GM08714 (cell line): Measurements from ENCODE around the gene MAP4K2.

ENCODE experiments used
- H3K4me3 ChIP-seq: fragments of 200-500 bp; sonication (Bioruptor generic); 2 replicates; pipeline ENCODE4 v1.5.1; 2014; ENCODE audit warnings: mild to moderate bottlenecking, low read length, inconsistent platforms
- ZNF274 ChIP-seq: IDR thresholded peaks from 2 replicates; pipeline ENCODE4 v1.6.1; 2012; ENCODE audit warnings: mild to moderate bottlenecking, low read depth, low read length

MAP4K2 gene

GRCh38 chr11:64794526-64794925 is 8.5 kb downstream of the MAP4K2 start:
- no peak overlapping the region for H3K4me3 ChIP-seq
- no peak for TF ChIP-seq ZNF274

- TF ChIP-seq ZNF274, result no peak
- H3K4me3 ChIP-seq, result no peak overlapping the region
Measured at GRCh38 chr11:64793271-64794160, 9.5 kb downstream of the MAP4K2 start.

- no peak overlapping the region for H3K4me3 ChIP-seq
- no peak for TF ChIP-seq ZNF274
Measured at GRCh38 chr11:64792482-64792881, 10.5 kb downstream of the MAP4K2 start.

DNA sequence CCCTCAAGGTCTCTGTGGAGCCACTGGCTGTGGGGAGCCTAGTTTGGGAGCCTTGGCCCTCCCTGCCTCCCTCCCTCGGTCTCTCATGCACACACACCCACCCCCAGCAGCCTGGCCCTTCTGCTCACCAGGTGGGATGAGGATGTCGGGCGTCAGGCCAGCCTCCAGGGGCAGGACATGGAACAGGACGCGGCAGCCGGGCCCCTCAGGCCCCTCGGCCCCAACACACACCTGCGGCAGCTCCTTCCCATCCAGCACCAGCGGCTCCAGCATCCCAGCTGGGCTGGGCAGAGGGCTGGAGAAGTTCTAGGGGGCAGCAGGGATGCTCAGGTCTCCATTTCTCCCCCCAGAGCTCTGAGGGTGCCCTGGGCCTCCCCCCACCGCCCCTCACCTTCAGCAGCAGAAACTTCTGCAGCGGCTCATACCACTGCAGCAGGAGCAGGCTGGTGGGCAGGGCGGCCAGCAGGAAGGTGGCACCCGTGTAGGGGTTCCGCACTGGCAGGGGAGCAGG is 11.2 kb downstream of the MAP4K2 start:
- no peak for TF ChIP-seq ZNF274
- H3K4me3 ChIP-seq, result no peak overlapping the region

DNA sequence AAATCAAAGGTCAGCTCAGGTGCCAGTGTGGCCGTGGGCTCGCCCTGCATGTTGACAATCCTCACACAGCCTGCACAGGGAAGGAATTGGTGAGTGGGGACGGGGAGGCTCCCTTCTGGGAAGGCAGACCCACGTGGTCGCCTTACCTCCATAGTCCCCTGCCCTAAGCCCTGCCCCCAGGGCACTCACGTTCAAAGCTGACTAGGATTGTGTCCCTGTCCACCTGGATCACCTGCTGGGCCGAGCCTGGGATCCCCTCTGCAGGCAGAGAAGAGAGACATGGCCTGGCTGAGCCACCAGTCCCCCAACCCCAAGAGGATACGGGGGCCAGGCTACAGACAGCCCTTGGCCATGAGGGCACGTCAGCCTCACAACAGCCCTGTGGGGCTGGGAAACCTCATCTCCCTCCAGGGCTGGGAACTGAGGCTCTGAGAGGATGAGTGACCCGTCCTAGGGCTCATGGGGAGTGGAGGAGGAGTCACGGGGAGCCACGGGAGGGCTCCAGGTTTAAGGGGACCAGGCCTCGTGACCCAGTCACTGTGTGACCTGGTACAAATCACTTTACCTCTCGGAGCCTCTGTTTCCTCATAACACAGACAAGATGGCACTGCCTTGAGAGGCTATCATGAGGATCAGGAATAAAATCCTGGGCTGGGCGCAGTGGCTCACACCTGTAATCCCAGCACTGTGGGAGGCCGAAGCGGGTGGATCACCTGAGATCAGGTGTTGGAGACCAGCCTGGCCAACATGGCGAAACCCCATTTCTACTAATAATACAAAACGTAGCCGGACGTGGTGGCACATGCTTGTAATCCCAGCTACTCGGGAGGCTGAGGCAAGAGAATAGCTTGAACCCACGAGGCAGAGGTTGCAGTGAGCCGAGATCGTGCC is 12.6 kb downstream of the MAP4K2 start:
- no peak overlapping the region for H3K4me3 ChIP-seq
- no peak for TF ChIP-seq ZNF274

DNA sequence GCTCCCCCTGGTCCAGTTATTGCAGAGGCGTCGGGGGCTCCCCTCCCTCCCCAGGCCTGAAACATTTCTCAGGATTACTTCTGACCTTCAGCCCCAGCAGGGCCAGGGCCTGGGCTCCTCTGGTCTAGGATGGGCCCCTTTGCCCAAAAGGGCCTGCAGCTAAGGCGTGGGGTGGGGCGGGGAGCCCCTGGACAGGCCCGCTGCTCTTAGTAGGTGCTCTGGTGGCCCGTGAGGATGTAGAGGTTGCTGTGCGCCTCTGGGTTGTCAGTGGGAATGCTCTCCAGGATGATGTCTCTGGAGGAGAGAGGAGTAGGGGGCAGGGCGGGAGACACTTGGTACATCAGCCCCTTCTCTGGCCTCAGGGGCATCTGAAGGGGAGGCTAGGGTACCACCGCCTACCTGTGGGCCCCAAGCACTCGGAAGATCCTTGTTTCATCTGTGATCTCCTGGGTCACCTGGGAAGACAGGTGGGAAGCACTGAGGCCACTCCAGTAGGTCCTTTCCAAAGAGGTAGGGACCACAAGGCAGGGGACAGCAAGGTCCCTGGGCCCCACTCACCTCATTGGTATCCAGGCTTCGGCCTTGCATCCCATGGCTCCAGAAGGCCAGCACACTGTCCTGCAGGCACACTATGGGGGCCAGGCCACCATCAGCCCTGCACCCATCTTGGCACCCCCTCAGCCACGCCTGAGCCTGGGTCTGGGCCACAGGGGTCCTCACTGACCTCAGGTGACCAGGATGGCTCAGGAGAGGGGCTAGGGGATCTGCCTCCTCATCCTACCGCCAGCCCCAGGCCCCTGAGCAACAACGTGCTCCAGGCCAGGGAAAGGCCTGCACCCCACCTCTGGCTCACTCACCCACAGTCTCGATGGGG is 13.4 kb downstream of the MAP4K2 start:
- no peak for TF ChIP-seq ZNF274
- no peak overlapping the region for H3K4me3 ChIP-seq

GRCh38 chr11:64788321-64789215 is 14.4 kb downstream of the MAP4K2 start:
- no peak overlapping the region for H3K4me3 ChIP-seq
- TF ChIP-seq ZNF274, result no peak

DNA sequence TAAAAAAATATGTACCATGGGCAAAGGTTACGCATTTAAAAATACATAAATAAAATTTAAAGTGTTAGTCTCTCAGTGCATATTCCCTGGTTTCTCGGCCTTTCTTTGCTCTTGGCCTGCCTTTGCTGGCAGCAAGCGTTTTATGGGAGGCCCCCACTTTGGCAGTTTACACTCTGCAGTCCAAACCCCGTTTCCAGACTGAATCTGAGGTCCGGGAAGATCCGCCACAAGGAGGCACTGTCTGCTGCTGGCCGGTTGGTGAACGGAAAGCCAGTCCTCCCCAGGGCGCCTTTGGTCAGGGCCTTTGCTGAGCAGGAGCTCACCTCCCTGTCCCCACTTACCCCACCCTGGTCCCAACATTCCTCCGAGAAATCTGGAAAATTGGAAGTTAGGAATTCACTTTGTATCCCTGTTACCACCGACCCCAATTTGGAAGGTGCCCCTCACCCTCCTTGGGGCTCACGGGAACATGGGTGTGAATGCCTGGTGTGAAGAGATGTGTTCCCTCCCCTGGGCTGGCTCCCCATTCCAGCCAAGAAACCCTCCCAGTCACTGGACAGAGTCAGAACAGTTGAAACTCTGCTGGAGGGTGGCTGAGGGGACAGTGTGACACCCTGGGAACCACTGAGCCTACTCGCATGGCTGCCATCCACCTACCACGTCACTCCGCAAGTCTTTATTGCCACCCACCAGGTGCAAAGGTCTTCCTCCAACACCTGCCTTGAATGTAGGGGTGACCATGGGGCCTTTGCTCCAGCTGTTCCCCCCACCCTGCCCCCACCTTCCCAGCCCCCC is 15.3 kb downstream of the MAP4K2 start:
- H3K4me3 ChIP-seq, result no peak overlapping the region
- TF ChIP-seq ZNF274, result no peak

DNA sequence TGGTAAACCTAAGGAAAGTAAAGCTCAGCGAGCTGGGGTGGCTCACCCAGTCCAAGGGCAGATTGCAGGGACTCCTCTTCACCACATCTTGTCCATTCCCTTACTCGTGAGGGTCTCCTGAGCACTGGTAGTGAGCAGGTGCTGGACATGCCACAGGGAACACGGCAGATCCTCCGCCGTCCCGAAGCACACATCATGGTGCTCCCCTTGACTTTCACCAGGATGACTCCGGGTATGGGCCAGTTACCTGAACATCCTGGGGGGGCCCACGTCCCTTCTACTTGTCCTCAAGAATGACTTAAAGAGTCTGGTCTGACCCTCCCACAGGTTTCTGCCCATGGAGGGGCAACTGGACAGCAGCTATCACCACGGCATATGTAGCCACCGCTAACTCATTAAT is 16.7 kb downstream of the MAP4K2 start:
- no peak overlapping the region for H3K4me3 ChIP-seq
- no peak for TF ChIP-seq ZNF274

- no peak for TF ChIP-seq ZNF274
- no peak overlapping the region for H3K4me3 ChIP-seq
Measured at GRCh38 chr11:64784813-64785581, 18.0 kb downstream of the MAP4K2 start.

DNA sequence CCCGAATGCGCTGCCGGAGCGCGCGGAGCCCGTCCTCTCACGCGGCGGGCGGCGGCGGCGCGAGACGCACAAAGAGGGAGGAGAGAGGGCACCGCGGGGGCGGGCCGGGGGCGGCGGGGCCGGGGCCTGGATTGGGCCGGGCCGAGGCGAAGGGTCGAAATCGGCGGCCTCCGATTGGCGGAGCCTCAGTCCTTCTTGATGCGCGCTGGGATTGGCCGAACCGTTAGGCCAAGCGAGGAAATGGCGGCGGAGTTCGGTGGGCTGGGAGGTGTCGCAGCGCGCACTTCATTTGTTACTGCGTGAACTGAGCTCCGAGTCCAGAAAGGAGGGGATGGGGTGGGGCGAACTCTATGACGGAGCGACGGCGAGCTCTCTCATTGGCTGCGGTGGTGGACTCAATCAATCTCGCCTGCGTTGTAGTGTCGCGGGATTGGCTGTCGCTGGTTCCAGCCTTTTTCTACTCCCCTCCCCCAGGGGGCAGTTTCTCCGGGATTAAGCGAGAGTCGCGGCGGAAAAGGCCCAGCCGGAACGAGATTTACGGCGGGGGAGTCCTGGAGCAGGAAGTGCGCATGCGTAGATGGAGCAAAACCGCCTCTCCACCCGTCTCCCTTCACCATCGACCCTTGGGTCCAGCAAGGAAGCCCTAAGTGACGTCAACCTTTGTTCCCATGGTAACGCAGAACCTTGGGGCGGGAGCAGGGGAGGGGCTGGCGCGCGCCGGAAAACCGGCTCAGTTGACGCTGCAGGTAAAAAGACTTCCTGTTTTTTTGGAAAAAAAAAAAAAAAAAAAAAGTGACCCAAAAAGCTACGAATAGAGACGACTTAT is 24.3 kb downstream of the MAP4K2 start, which contains the start of gene SF1:
Gene SF1, minus strand, starts transcription at position 70 of the 826 bp plus-strand sequence. CDS start 150 bp downstream, outside the sequence.
- TF ChIP-seq ZNF274, result no peak

DNA sequence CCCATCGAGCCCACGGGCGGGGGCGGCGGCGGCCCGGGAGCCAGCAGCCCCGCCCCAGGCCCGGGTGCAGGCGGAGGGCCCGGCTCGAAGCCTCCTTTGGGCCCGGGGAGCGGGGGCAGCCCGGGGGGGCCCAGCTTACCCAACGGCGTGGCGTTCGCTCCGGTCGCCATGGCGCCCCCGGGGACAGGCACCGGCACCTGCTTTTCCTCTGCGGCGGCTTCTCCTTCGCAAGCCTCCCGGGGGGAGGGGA is 24.9 kb downstream of the MAP4K2 start:
- H3K4me3 ChIP-seq, result peak overlapping the region; percentile 91
- TF ChIP-seq ZNF274, result no peak

More for the DNA sequence above, 24.3 kb downstream of the MAP4K2 start, which contains the start of gene SF1:
- peak within 1 kb of the TSS; percentile 91 for H3K4me3 ChIP-seq
